Measurements from ENCODE around the gene GATA5.

GATA5 gene

DNA sequence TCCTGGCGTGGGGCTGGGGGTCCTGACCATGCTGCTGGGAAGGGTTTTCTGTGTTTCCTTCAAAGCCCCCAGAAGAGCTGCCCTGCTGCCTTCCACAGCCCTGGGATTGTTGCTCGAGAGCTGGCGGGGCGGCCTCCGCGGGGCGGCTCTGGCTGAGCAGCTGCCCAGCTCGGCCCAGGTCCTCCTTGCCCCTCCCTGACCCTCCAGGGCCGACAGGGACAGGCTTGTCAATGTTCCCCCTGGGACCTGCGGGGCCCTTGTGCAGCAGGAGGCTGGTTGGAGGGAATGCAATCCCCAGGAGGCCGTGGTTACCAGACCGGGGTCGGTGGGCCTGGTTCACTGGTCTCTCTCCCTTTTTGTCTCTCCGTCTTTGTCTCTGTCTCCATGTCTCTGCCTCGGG is 19.9 kb downstream of the GATA5 start:
- DNase-seq = no peak

DNA sequence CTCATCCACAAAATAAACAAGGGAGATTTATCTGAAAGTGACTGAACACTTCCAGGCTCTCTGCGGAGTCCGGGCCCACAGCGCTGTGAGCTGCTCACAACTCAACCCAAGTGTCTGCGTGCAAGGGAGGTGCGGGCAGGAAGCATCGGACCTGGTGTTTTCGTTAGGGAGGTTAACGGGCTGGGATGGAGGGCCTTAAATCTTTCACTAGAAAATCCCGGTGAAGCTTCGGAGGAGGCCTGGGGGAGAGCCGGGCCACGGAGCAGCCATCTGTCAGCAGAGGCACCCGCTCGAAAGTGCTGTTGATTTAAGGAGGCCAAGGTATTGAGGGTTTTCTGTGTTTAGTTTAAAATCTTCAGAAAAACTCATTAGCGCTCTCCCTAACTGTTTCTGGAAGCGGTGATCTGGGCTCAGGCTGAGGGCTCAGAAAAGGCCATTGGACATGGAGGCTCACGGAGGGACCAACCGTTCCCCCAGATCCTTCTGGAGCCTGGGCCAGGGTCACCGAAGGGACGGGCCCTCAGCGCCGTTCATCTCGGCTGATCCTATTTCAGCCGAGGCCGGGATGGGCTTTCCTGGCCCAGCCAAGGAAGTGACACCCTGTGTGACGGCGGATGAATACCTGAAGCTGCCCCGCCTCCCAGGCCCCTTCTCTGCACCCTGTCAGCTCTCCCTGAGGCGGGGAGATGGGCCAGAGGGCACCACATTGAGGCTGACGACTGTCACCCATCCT is 20.7 kb downstream of the GATA5 start:
- no peak for DNase-seq

DNA sequence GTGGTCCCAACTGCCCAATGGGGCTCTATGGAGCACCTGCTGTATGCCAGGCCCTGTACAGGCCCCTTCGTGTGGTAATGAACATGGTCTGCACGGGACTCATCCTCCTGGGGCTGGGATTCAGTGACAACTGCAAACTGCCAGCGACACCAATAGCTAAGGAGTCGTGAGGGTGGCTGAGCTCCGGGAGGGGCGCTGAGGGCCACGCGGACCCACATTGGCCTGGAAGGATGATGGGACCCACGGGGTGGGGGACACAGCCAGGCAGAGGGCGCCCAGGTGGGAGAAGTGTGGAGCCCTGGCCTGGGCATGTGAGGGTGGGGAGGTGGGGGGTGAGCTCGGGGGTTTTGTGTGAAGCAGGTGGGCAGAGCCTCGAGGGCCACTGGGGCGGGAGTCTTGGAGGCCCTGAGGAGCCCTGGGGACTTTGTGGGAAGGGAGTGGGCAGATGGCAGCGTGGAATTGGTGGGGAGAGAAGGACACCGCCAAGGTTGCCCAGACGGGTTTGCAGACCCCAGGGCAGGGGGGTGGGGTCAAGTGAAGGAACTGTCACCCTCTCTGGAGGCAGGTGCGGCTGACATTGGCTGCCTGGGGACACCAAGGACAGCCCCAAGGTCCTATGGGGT is 22.5 kb downstream of the GATA5 start:
- DNase-seq = no peak

DNA sequence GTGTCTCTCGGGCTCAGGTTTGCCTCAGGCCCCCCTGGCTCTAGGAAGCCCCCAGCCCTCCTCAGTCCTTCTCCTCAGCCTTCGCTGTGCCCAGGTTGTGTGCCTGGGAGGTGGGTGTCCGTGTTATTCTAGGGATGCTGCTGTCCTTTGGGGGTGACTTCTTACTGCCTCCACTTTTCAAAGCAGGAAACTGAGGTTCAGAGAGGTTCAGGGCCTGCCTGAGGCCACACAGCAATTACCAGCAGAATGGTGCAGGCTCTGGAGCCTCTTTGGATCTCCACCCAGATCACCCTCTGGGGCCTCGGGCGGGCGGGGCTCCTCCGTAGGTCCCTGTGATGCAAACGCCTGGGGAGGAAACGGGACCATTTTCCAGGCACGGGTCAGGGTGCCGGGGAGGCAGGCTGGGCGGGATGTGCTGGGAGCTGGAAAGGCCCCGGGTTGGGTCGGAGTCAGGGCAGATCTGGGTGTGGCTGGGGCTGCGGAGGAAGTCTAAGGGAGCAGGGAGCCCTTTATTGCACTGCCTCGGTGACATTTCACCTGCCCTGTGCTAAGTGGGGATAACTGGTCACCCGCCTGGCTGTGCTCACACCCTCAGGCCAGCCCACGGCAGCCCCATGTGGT is 23.2 kb downstream of the GATA5 start:
- DNase-seq = no peak

DNA sequence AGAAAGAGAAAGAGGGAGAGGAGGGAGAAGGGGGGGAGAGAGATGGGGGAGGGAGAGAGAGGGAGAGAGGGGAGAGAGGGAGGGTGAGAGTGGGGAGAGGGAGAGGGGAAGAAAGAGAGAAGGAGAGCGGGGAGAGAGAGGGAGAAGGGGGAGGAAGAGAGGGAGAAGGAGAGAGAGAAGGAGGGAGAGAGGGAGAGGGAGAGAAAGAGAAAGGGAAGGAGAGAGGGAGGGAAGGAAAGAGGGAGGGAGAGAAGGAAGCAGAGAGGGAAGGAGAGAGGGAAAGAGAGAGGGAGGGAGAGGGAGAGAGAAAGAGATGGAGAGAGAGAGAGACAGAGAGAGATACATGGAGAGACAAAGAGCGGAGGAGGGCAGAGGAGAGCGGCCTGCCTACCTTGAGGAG is 23.8 kb downstream of the GATA5 start:
- DNase-seq = no peak

DNA sequence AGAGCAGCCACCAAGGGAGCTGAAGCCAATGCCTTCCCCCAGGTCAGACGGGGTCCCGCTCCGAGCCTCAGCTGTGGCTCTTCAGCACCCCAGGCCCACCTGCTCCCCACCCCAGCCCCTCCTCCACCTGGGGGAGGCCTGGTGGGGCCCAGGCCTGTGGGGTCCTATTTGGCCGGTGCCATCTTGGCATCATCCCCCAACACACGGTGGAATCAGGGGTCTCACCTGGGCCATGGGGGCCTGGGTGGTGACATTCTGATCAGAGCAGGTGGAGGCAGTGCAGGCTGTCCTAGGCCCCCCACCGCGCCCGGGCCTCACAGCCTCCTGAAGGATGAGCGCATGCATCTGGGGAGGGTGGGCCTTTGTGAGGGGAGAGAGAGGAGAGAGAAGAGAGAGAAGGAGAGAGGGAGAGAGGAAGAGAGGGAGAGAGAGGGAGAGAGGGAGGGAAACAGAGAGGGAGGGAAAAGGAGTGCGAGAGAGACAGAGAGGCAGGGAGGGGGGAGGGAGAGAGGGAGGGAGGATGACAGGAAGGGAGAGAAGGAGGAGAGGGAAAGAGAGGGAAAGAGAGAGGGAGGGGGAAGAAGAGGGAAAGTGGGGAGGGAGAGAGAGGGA is 24.5 kb downstream of the GATA5 start:
- no peak for DNase-seq

DNA sequence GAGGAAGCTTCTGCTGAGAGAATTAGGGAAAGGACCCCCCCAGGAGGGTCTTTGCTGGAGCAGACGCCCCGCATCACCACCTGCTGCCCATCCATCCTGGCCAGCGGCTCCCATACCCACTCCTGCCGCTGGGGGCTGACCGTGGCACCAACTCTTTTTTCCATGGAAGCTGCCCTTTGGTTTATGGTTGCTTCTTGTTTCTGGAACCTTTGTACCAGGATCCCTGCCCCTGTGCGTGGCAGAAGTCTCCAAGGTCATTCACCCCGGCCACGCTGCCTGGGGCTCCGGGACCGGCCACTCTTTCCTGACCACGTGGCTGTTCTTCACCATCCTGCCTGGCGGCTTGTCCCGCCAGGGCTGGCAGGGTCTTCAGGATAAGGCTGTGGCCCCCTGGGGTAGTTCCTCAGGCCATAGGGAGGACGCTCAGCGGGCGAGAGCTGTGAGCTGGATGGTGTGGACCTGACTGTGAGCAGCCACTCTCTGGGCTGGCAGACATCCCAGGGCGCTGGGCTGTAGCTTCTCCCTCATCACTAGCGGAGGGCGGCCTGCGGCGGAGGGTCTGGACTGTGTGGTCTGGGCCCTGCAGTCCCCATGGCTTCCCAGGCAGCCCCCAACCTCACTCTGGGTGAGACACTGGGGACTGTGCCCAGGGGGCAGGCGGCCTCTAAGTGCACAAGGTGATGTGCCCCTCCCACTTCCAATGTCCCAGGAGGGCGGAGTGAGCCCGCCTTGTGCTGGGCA is 25.7 kb downstream of the GATA5 start:
- no peak for DNase-seq

DNA sequence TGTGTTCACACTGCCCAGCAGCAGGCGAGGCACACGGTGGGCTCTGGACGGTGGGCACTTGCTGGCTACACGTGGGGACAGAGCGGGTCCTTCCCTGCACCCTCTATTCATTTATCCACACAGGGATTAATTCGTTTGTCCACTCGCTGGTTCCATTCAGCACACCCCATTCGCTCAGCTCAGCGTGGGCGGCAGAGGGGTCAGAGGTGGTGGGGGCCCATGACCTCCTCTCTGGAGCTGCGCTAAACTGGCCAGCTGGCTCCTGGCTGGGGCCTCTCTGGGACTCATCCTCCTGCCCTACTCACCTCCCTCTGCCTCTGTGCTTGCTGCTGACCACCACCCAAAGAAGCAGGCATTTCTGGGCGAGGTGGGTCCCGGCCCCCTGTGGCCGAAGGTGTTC is 27.0 kb downstream of the GATA5 start:
- no peak for DNase-seq

DNA sequence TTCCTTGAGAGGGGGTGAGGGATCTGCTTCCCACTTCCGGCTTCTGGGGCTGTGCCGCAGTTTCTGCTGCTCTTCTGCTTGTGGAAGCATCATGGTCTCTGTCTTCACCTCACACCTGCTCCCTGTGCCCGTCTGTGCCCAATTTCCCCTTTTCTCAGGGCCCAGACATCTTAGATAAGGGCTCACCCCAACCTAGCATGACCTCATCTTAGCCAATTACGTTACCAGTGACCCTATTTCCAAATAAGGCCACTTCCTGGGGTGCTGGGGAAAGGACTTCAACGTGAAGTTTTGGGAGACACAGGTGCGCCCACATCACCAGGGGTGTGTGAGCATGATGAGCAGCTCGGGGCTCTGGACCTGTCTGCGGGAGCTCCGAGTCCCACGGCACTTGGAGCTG is 27.8 kb downstream of the GATA5 start:
- no peak for DNase-seq

DNA sequence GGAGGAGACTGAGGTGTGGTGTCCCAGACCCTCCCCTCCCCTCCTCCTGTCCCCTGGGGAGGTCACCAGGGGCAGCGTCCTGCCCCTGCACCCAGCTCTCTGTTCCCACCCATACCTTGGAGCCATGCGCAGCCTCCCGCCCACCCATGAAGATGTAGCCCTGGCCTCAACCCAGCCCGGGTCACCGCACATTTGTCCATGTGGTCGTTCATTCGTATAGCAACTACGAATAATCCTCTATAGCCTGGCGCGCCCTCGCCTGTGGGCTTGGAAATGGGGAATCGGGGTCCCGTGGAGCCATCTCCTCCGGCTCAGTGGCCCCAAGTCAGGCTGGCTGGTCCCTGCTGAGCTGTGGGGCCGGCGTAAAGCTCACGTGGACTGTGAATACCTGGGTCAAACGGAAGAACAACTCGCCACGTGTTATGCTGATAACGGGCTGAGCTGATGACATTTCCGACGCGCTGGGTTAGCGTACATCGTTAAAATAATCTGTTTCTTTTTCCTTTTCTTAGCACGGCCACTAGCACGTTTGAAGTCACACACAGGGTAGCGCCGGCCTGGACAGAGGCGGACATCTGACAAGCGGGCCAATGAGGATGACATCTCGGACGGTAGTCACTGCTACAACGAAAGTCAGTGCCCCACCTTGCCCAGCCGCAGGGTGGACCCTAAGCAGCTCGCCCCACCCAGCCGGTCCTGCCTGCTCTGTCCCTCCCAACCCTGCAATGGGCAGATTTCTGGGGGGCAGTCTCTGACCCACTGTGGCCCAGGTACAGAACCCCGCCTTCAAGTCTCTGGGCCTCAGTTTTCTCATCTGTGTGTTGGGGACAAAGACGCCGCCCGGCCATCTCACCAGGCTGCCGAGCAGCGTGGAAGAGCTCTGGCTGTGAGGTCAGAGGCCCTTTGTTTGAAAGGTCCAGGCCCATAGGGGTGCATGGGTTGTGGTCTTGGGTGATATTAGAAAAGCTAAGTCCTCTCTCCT is 28.6 kb downstream of the GATA5 start:
- DNase-seq = no peak

DNA sequence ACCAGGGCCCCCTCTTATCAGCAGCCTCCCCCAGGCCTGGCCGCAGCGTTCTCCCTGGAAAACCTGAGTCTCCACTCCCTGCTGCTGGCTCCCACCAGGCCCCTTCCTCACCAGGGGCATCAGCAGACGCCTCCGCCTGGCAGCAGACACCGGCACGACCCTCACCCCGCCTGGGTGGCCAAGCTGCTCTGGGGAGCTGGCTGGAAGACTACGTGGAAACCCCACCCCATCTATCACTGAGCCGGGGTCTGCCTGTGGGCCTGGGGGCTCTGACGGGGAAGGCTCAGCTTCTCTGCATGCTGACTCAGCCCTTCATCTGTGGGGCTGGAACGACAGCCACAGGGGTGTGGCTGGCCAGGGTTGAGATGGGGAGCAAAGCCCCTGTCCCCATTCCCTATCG is 29.3 kb downstream of the GATA5 start:
- no peak for DNase-seq

DNA sequence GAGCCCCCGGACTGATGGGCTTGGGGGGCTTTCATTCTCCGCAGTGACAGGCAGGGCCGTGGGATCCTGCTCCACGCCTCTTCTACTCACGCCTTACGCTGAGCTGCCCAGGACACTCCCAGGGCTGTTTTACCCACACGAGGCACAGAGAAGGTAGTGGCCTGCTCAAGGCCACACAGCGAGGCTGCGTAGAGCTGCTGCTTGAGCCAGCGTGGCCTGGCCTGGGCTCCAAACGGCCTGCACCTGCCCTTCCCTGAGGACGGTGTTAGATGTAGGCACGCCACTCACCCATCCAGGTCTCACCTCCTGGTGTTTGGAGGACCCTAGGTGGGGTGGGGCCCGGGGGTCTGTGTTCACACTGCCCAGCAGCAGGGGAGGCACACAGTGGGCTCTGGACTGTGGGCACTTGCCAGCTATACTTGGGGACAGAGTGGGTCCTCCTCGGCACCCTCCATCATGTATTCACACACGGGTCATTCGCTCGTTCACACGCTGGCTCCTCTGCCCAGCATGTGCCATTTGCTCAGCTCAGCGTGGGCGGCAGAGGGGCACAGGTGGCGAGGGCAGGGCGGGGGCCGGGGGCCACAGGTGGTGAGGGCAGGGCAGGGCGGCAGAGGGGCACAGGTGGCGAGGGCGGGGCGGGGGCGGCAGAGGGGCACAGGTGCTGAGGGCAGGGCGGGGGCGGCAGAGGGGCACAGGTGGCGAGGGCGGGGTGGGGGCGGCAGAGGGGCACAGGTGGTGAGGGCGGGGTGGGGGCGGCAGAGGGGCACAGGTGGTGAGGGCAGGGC is 30.0 kb downstream of the GATA5 start:
- DNase-seq = no peak

DNA sequence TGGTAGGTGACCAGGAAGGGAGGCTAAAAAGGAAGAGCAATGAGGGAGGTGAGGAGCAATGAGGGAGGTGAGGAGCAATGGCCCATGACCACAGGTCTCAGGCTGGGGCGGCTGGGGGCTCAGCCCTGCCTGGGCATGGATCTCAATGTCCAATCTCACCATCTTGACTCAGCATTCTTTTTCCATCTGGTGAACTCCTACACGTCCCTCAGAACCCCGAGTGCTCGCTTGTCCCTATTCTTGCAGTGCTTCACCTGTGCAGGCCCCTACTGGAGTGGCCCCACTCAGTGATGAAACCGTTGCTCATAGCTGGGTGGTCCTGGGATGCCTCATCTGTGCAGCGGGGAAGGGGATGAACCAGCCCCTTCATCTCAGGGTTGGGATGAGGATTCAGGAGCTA is 31.5 kb downstream of the GATA5 start:
- DNase-seq = no peak

DNA sequence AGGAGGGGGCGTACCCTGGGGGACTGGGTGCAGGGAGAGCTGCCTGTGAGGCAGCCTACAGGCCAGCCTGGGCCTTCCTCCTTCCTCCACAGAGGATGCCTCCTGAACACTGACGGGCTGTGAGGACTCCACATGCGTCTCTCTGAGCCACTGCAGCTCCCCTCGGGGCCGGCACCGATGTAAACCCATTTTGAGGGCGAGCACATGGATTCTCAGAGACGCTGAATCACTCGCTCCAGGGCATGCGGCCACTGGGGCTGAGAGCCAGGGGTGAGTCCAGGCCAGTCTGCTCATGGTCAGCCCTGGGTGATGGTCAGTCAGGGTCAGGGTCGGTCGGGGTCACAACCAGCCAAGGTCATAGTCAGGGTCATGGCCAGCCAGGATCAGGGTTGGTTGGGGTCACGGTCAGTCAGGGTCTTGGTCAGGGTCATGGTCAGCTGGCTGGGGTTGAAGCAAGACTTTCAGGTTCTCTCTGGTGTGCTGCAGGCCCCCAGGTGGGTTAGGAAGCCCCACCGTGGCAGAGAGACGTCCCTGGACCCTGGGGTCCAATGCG is 33.7 kb downstream of the GATA5 start:
- DNase-seq = no peak

DNA sequence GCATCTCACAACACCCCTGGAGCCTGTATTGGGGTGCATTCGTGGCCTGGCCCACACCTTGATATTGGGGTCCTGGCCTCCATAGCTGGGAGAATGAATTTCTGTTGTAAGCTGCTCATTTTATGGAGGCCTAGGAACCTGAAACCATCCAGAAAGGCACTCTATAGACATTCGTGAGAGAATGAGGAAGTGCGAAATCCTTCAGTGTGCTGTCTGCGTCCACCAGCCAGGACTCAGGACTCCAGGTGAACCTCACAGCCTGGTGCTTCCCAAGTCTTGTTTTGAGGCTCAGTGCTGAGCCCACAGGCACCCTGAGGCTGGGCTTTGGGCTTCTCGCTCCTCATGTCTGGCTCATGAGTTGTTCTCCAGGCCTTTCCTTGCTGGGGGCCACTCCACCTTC is 36.6 kb downstream of the GATA5 start:
- DNase-seq = no peak

DNA sequence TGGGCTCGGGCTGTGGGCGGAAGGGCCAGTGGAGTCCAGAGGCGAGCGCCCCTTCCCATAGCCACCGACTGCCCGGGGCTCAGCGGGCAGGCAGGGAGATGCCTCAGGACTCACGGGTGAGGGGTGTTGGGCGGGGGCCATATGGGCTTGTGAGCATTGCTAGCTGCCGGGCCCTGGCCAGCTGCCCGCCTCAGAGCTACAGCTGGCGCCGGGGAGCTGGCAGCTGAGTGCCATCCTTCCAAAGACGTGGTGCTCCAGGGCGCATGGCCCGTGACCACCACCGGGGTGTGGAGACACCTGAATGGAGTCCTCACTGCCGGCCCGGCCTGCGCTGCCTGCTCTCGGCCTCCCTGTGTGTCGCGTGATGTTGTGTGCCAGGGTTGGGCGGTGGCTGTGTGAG is 37.9 kb downstream of the GATA5 start:
- peak in 7 of 56 donors; percentile 5 to 27 (median 16) for DNase-seq

DNA sequence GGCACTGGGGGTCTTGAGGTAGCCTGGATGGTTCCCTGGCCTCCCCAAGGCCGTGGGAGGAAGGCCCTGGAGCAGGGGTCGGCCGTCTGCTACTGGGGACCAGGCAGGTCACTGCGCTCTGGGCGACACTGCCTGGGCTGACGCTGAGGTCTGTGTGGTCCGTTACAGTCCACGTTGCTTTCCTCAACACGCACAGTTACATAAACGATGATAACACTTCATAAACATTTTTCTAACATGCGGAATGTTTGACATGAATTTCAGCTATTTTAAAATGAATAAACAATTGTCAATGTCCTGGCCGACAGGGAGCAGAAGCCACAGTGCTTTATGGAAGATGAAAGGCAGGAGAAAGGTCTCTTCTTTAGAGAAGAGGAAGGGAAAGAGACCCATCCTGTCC is 38.3 kb downstream of the GATA5 start:
- no peak for DNase-seq

DNA sequence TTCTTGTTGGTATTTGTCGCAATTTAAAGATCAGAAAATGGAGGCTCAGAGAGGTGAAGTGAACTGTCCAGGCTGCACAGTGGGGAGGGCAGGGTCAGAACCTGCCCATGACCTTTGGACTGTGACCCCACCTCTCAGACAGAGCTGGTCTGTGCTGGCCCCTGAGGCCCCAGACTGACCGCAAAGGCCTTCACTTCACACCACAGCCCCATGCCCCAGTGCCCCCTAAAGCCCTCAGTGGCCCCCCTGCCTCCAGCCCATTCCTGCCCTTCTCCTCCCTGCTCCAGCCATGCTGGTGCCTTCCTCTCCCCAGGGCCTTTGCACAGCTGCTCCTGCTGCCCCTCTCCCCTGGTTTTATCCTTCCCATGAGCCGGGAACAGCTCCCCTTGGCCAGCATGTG is 39.1 kb downstream of the GATA5 start:
- DNase-seq = no peak

Measured in amygdala (tissue), 56 donors.